GM12878 (cell line): ENCODE results near the gene CTNNAL1. TPM values are rescaled to one million over a fixed set of nuclear protein-coding genes. Genes with fewer than 3 reads are reported as not detected.

Experiments used
- ATAC-seq: fragments of 200-7000 bp; cut with Tn5 transposase; 3 replicates; pipeline ENCODE4 v1.9.1; 2020; ENCODE audit warnings: mild to moderate bottlenecking, moderate library complexity
- BruUV-seq: library from RNA; stranded (reverse); fragments of 400-500 nt; replicated peaks from 2 replicates; lab custom pipeline; 2021; lab: Mats Ljungman, UMichigan
- CTCF ChIA-PET: fragments of 300-600 bp; sonication (Branson Sonifier 250); formaldehyde crosslinking; extraction: SDS; loops from one replicate; lab custom pipeline; 2021; ENCODE audit warnings: inconsistent platforms; lab: Yijun Ruan, JAX
- POLR2A ChIA-PET: fragments of 350-600 bp; formaldehyde crosslinking; extraction: SDS; loops from one replicate; lab custom pipeline; 2021; ENCODE audit warnings: inconsistent platforms; lab: Charles Lee
- RAD21 ChIA-PET: fragments of 300-600 bp; sonication (Branson Sonifier 250); formaldehyde crosslinking; loops from one replicate; lab custom pipeline; 2023; ENCODE audit warnings: antibody characterized with exemption; ENCODE audit not compliant: unreplicated experiment; lab: Charles Lee
- SMC1A ChIA-PET: fragments of 300-600 bp; sonication (Branson Sonifier 250); formaldehyde crosslinking; loops from one replicate; lab custom pipeline; 2023; ENCODE audit not compliant: unreplicated experiment, uncharacterized antibody; lab: Charles Lee
- DNase-seq: peaks from one replicate; pipeline ENCODE4 v3.0.0-alpha.2; 2011; ENCODE audit warnings: low read depth, low spot score
- FAIRE-seq: peaks from 3 replicates; lab custom pipeline; 2011; peaks lifted over from hg19 to GRCh38; lab: Jason Lieb, UNC
- H2AFZ ChIP-seq: 2 replicates; pipeline ENCODE4 v1.6.0; 2011; ENCODE audit warnings: low read depth, low read length, control low read depth; ENCODE audit not compliant: control insufficient read depth
- H3K27ac ChIP-seq: 2 replicates; pipeline ENCODE4 v1.5.1; 2011; ENCODE audit warnings: control low read depth; ENCODE audit not compliant: control insufficient read depth, insufficient read depth
- H3K27me3 ChIP-seq, 2 experiments: replicated peaks in 1 of 2; 2 replicates each; pipeline versions ENCODE4 v1.6.0 to v1.6.1; 2011; ENCODE audit warnings: low read length in 1 of 2; ENCODE audit not compliant: control insufficient read depth in 2 of 2, insufficient read depth in 2 of 2
- H3K36me3 ChIP-seq, 2 experiments: 2 replicates each; pipeline ENCODE4 v1.5.1; 2011; ENCODE audit warnings: low read length in 1 of 2; ENCODE audit not compliant: control insufficient read depth in 2 of 2, insufficient read depth in 2 of 2
- H3K4me1 ChIP-seq: 2 replicates; pipeline ENCODE4 v1.6.1; 2011; ENCODE audit warnings: mild to moderate bottlenecking, low read length, moderate library complexity, mixed read lengths; ENCODE audit not compliant: control insufficient read depth, insufficient read depth
- H3K4me2 ChIP-seq: 2 replicates; pipeline ENCODE4 v1.6.0; 2011; ENCODE audit warnings: control low read depth; ENCODE audit not compliant: control insufficient read depth, insufficient read depth
- H3K4me3 ChIP-seq: fragments of 200-600 bp; sonication (generic); 2 replicates; pipeline ENCODE4 v1.5.1; 2016
- H3K79me2 ChIP-seq: 2 replicates; pipeline ENCODE4 v1.6.0; 2011; ENCODE audit warnings: low read length; ENCODE audit not compliant: control insufficient read depth, insufficient read depth
- H3K9ac ChIP-seq: 2 replicates; pipeline ENCODE4 v1.8.0; 2011; ENCODE audit warnings: low read length, control low read depth, mixed read lengths; ENCODE audit not compliant: control insufficient read depth, insufficient read depth
- H3K9me3 ChIP-seq: replicated peaks from 3 replicates; pipeline ENCODE4 v1.5.1; 2011; ENCODE audit warnings: mild to moderate bottlenecking, low read length; ENCODE audit not compliant: control insufficient read depth, insufficient read depth
- H4K20me1 ChIP-seq: 2 replicates; pipeline ENCODE4 v1.6.0; 2011; ENCODE audit not compliant: control insufficient read depth, insufficient read depth
- BCL3 ChIP-seq: IDR thresholded peaks from 2 replicates; pipeline ENCODE4 v1.6.1; 2011; ENCODE audit warnings: borderline replicate concordance, low read depth, mild to moderate bottlenecking, moderate library complexity, low read length; ENCODE audit not compliant: insufficient read depth, poor library complexity, severe bottlenecking
- EED ChIP-seq: sonication (generic); IDR thresholded peaks from 2 replicates; pipeline ENCODE4 v1.6.1; 2016; ENCODE audit warnings: antibody characterized with exemption, low read depth
- HDAC2 ChIP-seq: fragments of 200-600 bp; sonication (generic); IDR thresholded peaks from 2 replicates; pipeline ENCODE4 v1.6.1; 2017
- HSF1 ChIP-seq: fragments of 150-350 bp; IDR thresholded peaks from 2 replicates; pipeline ENCODE4 v1.6.1; 2014; ENCODE audit warnings: mild to moderate bottlenecking, low read depth, low read length
- JUND ChIP-seq: IDR thresholded peaks from 2 replicates; pipeline ENCODE4 v1.6.1; 2012; ENCODE audit warnings: low read depth, mild to moderate bottlenecking, low read length, improper control_type of control experiment, moderate library complexity
- KAT2A ChIP-seq: conservative IDR thresholded peaks from 2 replicates; pipeline ENCODE4 v1.6.1; 2011; ENCODE audit warnings: low read depth, low read length; ENCODE audit not compliant: control insufficient read depth
- MXI1 ChIP-seq: fragments of 150-350 bp; IDR thresholded peaks from 2 replicates; pipeline ENCODE4 v1.6.1; 2011; ENCODE audit warnings: low read depth, mild to moderate bottlenecking, inconsistent platforms, low read length, improper control_type of control experiment
- NFYB ChIP-seq: IDR thresholded peaks from 2 replicates; pipeline ENCODE4 v1.6.1; 2011; ENCODE audit warnings: low read depth, mild to moderate bottlenecking, low read length, improper control_type of control experiment, moderate library complexity; ENCODE audit not compliant: insufficient read depth
- STAT3 ChIP-seq: IDR thresholded peaks from 2 replicates; pipeline ENCODE4 v1.6.1; 2011; ENCODE audit warnings: low read depth, low read length, improper control_type of control experiment
- WGBS: methylation state at CpG from one replicate; pipeline ENCODE4 v1.1.6; 2016; ENCODE audit warnings: low lambda C conversion rate; ENCODE audit not compliant: insufficient replicate concordance, insufficient coverage; ENCODE audit errors: missing lambda C conversion rate; 5-methylcytosine and 5-hydroxymethylcytosine counted together
- in situ Hi-C: fragments of 300-500 bp; cut with MboI; formaldehyde crosslinking; loops from 9 replicates; pipeline ENCODE4 v1.14.3; 2018; ENCODE audit warnings: mixed read lengths
- intact Hi-C: fragments of 100-400 bp; cut with micrococcal nuclease; formaldehyde crosslinking; loops from one replicate; pipeline ENCODE4 v1.14.2; 2022; ENCODE audit not compliant: unreplicated experiment
- polyA plus RNA-seq, 11 experiments: library from polyadenylated mRNA; depleted of rRNA in 4 of 11; unstranded in 6 of 11; stranded (reverse) in 5 of 11; fragments of >200 nt; fragmentation: Nextera tagmentation in 4 of 11; fragmentation: Illumina TruSeq in 1 of 11; extraction: Ambion mirVana in 4 of 11; extraction: Trizol in 1 of 11; gene quantifications; 1 replicate in 1 of 11; 2 replicates in 10 of 11; pipeline versions ENCODE4 v1.2.1 to v1.2.3, GENCODE V29; 2011 to 2016; ENCODE audit warnings: inconsistent platforms in 2 of 11, missing spikeins in 2 of 11, low read depth in 1 of 11
- total RNA-seq, 4 experiments: library from RNA; depleted of rRNA in 3 of 4; stranded (reverse); fragments of >200 nt in 3 of 4; fragmentation: Illumina TruSeq in 1 of 4; extraction: Trizol in 1 of 4; gene quantifications; 2 replicates each; pipeline versions ENCODE4 v1.2.1 to v1.2.3, GENCODE V29; 2013 to 2021
- TF ChIP-seq, protein P1 (sequence below): fragments of 450-650 bp; IDR thresholded peaks from 2 replicates; pipeline ENCODE4 v1.6.1; 2017; ENCODE audit warnings: mild to moderate bottlenecking, moderate library complexity
- TF ChIP-seq, protein P2 (sequence below): fragments of 450-650 bp; IDR thresholded peaks from 2 replicates; pipeline ENCODE4 v1.6.1; 2017; ENCODE audit warnings: antibody characterized with exemption, mild to moderate bottlenecking, moderate library complexity

Gene CTNNAL1
- total and polyA plus RNA-seq, 10 of the 15 experiments (the other 5 are each of a cell fraction or from before 2014, with no cell fraction given), result 16.3 to 82.5 (median 45.2) TPM

DNA sequence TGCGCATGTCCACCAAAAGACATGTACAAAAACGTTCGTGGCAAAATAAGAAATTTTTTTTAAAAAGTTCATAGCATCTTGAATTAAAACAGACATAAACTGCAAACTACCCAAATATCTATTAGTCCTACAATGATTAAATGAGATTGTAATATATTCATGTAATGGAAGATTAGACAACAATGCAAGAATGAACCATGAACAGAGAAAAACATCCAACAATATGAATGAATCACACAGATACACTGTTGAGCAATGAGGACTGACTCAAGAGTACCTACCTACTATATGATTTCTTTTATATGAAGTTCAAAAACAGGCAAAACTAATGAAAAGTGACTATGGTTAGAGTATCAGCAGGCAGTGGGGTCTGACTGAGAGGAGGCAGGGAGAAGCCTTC, 17.9 kb upstream of the CTNNAL1 start:
- intact Hi-C loops, result no loop called here
- TF ChIP-seq, protein P1, sequence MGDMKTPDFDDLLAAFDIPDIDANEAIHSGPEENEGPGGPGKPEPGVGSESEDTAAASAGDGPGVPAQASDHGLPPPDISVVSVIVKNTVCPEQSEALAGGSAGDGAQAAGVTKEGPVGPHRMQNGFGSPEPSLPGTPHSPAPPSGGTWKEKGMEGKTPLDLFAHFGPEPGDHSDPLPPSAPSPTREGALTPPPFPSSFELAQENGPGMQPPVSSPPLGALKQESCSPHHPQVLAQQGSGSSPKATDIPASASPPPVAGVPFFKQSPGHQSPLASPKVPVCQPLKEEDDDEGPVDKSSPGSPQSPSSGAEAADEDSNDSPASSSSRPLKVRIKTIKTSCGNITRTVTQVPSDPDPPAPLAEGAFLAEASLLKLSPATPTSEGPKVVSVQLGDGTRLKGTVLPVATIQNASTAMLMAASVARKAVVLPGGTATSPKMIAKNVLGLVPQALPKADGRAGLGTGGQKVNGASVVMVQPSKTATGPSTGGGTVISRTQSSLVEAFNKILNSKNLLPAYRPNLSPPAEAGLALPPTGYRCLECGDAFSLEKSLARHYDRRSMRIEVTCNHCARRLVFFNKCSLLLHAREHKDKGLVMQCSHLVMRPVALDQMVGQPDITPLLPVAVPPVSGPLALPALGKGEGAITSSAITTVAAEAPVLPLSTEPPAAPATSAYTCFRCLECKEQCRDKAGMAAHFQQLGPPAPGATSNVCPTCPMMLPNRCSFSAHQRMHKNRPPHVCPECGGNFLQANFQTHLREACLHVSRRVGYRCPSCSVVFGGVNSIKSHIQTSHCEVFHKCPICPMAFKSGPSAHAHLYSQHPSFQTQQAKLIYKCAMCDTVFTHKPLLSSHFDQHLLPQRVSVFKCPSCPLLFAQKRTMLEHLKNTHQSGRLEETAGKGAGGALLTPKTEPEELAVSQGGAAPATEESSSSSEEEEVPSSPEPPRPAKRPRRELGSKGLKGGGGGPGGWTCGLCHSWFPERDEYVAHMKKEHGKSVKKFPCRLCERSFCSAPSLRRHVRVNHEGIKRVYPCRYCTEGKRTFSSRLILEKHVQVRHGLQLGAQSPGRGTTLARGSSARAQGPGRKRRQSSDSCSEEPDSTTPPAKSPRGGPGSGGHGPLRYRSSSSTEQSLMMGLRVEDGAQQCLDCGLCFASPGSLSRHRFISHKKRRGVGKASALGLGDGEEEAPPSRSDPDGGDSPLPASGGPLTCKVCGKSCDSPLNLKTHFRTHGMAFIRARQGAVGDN, result no peak
- TF ChIP-seq JUND (no peak), EED (no peak), BCL3 (no peak), MXI1 (no peak), HDAC2 (no peak), NFYB (no peak), STAT3 (no peak), KAT2A (no peak), HSF1 (no peak)
- TF ChIP-seq, protein P2, sequence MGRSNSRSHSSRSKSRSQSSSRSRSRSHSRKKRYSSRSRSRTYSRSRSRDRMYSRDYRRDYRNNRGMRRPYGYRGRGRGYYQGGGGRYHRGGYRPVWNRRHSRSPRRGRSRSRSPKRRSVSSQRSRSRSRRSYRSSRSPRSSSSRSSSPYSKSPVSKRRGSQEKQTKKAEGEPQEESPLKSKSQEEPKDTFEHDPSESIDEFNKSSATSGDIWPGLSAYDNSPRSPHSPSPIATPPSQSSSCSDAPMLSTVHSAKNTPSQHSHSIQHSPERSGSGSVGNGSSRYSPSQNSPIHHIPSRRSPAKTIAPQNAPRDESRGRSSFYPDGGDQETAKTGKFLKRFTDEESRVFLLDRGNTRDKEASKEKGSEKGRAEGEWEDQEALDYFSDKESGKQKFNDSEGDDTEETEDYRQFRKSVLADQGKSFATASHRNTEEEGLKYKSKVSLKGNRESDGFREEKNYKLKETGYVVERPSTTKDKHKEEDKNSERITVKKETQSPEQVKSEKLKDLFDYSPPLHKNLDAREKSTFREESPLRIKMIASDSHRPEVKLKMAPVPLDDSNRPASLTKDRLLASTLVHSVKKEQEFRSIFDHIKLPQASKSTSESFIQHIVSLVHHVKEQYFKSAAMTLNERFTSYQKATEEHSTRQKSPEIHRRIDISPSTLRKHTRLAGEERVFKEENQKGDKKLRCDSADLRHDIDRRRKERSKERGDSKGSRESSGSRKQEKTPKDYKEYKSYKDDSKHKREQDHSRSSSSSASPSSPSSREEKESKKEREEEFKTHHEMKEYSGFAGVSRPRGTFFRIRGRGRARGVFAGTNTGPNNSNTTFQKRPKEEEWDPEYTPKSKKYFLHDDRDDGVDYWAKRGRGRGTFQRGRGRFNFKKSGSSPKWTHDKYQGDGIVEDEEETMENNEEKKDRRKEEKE, result no peak

More for the DNA sequence above, 17.9 kb upstream of the CTNNAL1 start:
- no peaks in the 10 kb centered on the region for H3K79me2 ChIP-seq
- H3K27me3 ChIP-seq, result no peaks in the 10 kb centered on the region
- in situ Hi-C loops, result no loop called here
- 99% methylated on average over 3 of the region's 3 CpGs for WGBS
- H4K20me1 ChIP-seq, result no peaks in the 10 kb centered on the region
- no peak for FAIRE-seq
- peaks cover 0 to 10% of the 10 kb centered on the region in 2 experiments; a peak in 3 of 4 replicates for H3K36me3 ChIP-seq
- no peak overlapping the region for H3K4me3 ChIP-seq
- ChIA-PET CTCF (no interaction called here), RAD21 (no interaction called here), POLR2A (no interaction called here), SMC1A (no interaction called here)
- no peaks in the 10 kb centered on the region for H3K9me3 ChIP-seq
- DNase-seq, result no peak
- no peak overlapping the region for H3K9ac ChIP-seq
- H2AFZ ChIP-seq, result no peak overlapping the region
- no peaks in the 10 kb centered on the region for H3K4me1 ChIP-seq
- no peak for ATAC-seq
- no TSS peak for BruUV-seq
- no peak overlapping the region for H3K4me2 ChIP-seq
- H3K27ac ChIP-seq, result no peak overlapping the region
